Subcutaneous adipose tissue (tissue), 4 donors: ENCODE results near the gene SYT3. TPM values are rescaled to one million over a fixed set of nuclear protein-coding genes. Genes with fewer than 3 reads are reported as not detected.

ENCODE experiments used
- CTCF ChIP-seq: fragments of 450-650 bp; IDR thresholded peaks from one replicate; pipeline ENCODE4 v1.5.1; 2016; ENCODE audit warnings: low read depth, mild to moderate bottlenecking, control low read depth, antibody characterized with exemption, moderate library complexity
- total RNA-seq, 4 donors: library from RNA; depleted of rRNA; stranded (reverse); fragments of >200 nt; gene quantifications; one replicate each; pipeline ENCODE4 v1.1.0, GENCODE V29; 2016

Gene SYT3
- total RNA-seq, 4 donors from 2014 or later, result not detected

- no peak for TF ChIP-seq CTCF
Observed at GRCh38 chr19:50645107-50645506, 5.4 kb upstream of the SYT3 start.

DNA sequence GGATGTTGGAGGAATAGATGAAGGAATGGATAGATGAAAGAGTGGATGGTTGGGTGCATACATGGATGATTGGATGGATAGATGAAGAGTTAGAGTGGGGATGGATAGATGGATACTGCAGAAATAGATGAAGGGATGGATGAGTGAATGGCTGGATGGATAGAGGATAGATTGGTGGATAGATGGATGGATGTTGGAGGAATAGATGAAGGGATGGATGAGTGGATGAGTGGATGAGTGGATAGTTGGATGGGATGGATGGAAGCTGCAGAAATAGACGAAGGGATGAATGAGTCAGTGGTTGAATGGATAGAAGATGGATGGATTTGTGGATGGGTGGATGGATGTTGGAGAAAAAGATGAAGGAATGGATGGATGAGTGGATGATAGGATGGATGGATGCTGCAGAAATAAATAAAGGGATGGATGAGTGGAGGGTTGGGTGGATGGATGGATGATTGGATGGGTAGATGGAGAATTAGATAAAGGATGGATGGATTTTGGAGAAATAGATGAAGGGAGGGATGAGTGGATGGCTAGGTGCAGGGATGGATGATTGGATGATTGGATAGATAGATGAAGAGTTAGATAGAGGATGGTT lies 4.7 kb upstream of the SYT3 start:
- no peak for TF ChIP-seq CTCF

DNA sequence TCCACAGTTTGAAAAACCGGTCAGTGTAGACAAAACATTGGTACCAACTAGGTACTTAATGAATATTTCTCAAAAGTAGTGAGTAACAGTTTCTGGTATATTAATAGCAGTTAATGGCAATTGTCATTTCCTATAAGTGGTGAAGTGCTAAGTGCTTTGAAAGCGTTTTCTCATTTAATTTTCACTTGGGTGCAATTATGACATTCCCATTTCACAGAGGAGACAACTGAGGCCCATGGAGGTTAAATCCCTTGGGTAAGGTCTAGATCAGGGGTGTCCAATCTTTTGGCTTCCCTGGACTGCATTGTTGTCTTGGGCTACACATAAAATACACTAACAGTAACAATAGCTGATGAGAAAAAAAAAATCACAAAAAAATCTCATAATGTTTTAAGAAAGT lies 687 bp upstream of the SYT3 start:
- no peak for TF ChIP-seq CTCF

- no peak for TF ChIP-seq CTCF
Observed at GRCh38 chr19:50638600-50638999, 1.1 kb downstream of the SYT3 start.

- no peak for TF ChIP-seq CTCF
Observed at GRCh38 chr19:50636317-50637085, 3.2 kb downstream of the SYT3 start.

DNA sequence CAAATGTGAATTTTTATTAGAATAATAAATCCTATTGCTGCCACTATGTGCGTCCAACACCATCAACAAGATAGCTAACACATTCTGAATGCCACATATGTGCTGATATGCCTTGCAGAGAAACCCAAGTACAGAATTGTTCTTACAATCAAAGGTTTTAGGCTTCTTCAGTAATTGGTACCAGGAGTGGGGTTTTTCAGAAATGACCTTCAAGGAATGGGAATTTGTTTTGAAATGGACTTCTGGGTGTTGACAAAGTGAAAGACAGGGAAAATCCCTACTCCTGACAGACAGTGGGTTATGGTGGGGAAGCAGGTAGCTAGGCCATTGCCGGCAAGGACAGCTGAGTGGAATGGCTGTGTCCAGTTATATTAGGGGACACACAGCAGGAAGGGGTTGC lies 5.7 kb downstream of the SYT3 start:
- TF ChIP-seq CTCF, result no peak

DNA sequence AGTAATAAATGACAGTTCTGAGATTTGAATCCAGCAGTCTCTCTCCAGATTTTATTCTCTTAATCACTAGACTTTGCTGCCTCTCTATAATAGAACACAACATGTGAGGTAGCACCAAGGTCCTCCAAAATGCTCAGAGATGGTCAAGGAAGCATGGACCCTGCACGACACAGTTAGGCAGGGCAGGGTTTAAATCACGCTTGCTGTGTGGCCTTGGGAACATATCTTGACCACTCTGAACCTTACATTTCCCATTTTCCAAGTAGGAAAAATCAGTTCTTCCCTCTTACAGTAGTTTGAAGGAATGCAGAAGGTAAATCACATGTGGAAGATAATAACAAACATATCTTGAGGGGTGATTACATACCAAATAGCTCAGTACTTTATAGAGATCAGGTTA lies 6.3 kb downstream of the SYT3 start:
- TF ChIP-seq CTCF, result no peak
